Left lobe of liver (tissue), 2 donors: ENCODE data around the gene SNX7. TPM values are rescaled to one million over a fixed set of nuclear protein-coding genes. Genes with fewer than 3 reads are reported as not detected.

Experiments
- ATAC-seq: fragments of 200-7000 bp; cut with Tn5 transposase; one replicate; pipeline ENCODE4 v1.9.1; 2020; ENCODE audit warnings: mild to moderate bottlenecking, moderate library complexity
- DNase-seq: peaks from one replicate; pipeline ENCODE4 v3.0.0-alpha.2; 2020; ENCODE audit warnings: low spot score
- total RNA-seq: library from RNA; stranded (reverse); gene quantifications from one replicate; pipeline ENCODE4 v1.2.1, GENCODE V29; 2021
- donor health status: DM: no; HTN: no; CAD: no; lungs with moderate emphysema.
- donor health status: DM: no; HTN: yes; CAD: no.

Gene SNX7
- total RNA-seq, 1 donor from 2014 or later: 8.3 TPM

DNA sequence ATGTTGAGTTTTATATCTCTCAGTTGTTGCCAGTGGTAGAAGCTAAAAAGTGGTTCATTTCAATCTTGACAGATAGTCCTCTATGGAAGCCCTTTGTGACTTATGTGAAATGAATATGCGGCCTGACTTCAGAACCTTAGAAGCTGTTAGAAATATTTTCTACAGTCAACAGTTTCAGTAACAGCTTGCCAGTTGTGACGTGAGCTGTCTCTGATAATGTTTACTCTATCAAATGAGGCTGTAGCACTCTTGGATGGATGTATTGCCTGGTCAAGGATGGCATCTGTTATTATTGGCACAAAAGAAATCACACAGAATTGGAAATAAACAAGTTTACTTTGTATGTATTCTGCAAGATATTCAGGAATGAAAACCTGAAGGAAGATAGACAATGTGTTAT lies 31.9 kb downstream of the SNX7 start:
- ATAC-seq (no peak), DNase-seq (no peak)

DNA sequence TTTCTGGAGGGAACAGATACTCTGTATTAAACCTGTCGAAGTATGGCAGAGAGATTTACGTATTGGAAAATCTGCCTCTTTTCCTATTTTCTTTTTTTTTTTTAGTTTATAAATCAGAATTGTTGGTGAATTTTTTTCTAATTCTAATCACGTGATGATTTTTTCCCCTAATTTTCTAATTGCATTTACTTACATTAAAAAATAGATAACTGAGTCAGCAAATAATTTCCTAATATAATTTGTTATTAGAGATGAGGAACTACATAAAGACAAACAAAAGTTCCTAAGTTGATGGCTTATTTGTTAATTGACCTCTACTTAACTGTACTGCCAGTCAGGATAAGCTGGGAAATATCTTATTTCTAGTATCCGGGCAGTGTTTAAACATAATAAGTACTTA lies 34.6 kb downstream of the SNX7 start:
- no peak for ATAC-seq
- no peak for DNase-seq

DNA sequence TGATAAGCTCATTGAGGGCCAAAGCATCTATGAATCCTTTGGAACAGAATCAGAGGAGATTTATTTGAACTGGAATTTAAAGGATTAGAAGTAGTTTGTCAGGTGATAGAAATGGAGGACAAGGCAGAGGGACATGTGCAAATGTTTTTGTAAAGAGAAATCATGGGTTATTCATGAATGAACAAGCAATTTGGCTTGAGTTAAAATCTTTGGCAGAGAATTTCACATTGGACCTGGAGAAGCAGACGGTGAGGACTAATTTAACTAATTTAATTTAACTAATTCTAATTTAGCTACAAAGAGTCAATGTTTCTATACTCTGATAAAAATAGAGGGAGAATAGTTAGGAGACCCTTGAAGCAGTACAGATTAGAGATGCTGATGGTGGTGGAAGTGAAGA lies 36.3 kb downstream of the SNX7 start:
- ATAC-seq: no peak
- no peak for DNase-seq

DNA sequence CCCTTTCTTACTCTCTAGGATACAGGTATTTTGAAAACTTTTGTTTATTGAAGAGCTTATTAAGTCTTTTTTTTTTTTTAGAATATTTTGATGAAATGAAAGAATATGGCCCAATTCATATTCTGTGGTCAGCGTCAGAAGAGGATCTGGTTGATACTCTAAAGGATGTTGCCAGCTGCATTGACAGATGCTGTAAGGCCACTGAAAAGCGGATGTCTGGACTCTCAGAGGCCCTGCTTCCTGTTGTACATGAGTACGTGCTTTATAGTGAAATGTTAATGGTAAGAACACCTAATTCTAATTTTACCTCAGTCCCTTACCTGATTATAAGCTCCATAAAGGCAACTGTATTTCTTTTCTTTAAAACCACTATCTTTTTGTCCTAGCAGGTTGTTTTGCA lies 37.1 kb downstream of the SNX7 start:
- ATAC-seq (no peak), DNase-seq (no peak)

DNA sequence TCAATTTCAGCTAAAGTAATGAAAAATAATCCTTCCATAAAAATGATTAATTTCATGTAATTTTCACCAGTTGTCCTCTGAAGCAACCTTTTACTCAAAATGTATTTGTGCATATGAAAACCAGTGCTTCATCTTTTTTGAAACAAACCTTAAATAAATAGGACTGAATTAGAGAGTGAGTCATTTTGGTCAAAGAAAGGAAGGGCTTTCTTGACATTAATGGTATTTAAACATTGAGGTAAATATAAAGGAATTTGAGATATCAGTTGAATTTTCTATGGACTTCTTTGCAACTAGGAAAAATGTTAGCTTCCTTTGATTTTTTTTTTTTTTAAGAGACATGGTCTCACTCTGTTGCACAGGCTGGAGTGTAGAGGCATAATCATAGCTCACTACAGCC lies 38.7 kb downstream of the SNX7 start:
- ATAC-seq: no peak
- DNase-seq: no peak

DNA sequence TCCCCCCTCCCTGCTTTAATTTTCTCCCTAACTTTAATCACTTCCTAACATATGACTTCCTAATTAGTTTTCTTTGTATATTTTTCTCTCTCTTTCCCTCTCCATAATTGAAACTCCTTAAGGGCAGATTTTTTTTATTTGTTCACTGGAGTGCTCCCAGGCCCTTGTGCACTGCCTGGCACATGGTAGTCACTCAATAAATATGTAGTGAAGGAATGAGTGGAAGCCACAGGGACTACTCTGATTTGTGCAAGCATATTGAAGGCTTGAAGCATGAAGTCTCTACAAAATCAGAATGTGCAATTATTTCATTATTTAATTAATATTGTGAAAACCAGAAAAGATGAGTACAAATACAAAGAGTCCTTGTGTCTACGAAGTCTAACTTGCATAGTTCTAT lies 41.5 kb downstream of the SNX7 start:
- ATAC-seq (no peak), DNase-seq (no peak)

DNA sequence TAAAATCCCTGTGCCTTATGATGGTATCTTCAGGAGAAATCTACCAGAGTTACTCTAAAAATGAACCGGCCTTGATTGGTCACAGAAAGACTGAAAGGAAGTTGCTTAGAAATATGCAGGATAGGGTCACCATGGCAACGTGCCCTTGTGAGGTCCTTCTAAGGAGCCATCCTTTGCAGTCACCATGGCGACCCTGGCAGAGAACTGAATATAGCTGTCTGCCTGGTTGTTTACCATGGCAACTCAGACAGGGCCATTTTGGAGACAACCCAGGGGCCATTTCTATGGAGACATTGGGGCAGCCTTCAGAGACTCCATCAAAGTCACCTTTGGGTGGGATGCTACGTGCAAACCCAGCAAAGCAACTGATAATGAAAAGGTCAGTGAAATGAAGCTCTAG lies 43.0 kb downstream of the SNX7 start:
- DNase-seq: no peak

DNA sequence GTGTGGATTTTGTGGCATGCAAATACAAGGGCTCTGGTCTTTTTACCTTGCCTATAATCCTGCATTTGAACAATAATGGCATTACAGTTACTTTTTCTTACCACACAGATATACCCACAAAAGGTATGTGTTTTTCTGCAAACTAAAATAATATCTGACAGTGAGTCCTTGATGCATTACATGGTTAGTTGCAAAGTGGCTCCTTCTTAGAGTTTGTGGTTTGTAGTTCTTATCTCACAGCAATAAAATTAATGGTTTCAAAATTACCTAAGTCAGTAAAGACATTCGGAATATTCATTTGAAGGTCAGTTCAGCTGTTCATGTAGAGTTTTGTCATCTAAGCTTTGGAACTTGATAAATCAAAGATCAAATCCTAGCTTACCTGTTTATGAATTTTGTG lies 43.5 kb downstream of the SNX7 start:
- ATAC-seq: no peak
- no peak for DNase-seq

More for the DNA sequence above, 43.0 kb downstream of the SNX7 start:
- ATAC-seq: no peak

DNA sequence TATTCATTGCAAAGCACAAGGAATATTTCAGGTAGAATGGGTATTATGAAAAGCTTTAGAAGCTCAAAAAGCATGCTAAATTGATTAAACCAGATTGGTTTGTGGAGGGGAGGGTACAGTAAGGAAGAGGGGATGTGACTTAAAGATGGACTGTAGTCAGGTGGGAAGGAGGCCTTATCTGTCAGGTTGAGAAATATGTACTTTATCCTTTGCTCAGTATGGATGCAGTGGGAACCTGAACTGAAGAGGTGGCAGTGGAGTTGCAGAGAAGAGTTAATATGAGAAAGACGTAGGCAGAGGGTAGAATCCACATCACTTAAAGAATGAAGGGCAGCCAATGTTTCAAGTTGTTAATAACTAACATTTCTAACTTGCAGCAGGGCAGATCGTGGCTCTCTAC lies 44.1 kb downstream of the SNX7 start:
- DNase-seq: no peak
- ATAC-seq: no peak

DNA sequence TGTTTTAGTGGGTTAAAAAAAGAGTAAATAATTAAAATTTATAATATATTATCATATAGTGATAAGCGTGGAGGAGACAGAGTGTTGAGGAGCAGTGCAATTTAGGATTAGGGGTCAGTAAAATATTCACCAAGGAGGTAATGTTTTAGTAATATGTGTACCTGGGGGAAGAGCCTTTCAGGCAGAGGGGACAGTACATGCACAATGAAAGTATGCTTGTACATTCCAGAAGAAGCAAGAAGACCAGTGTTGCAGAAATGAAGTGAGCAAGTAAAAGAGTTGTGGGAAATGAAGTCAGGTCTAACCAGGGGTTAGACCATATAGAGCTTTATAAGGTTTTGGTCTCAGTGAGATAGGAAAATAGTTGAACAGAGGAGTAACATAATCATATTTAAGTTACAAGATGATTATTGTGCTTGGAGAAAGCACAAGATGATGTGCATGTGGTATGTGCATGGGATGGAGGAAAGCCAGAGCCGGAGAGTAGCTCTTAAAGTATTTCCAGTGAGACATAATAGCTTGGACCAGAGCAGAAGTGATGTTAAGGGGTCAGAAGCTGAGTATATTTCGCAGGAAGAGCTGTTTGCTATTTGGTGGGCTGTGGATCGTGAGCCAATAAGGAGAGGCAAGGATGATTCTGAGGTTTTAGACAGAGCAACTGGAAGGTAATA lies 44.8 kb downstream of the SNX7 start:
- ATAC-seq (no peak), DNase-seq (no peak)

DNA sequence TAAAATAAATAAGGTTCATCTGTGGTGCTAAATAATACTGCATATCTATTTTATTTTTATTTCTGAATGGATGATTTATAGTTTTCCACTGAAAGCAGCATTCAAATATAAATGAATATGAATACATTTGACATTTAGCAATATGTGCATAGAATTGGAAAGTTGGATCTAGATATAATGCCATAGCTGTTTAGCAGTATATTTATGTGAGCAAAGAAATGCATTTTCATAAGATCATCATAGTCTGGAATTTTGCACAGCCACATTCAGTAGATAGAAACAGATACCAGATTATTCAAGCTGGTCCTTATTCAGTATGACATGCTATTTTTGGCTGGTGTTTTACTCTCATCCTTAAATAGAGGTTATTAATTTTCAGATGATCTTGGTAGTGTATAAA lies 46.0 kb downstream of the SNX7 start:
- ATAC-seq (no peak), DNase-seq (no peak)

DNA sequence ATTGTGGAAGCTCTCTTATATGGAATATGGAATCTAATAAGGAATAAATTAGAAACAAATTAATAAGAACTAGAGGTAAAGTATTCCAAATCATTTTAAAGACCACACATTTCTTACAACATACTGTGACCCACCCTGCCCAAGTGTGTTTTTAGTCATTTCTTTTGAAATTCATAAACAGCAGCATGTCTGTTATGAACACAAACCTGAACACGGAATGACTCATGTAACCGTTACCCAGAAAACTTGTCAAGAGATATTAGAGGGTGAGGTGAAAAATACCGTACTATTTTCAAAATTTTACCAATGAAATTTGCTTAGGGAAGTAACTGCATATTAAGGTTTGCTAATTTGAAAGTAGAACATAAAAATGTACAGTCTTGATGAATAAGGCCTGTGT lies 48.4 kb downstream of the SNX7 start:
- ATAC-seq (no peak), DNase-seq (no peak)

DNA sequence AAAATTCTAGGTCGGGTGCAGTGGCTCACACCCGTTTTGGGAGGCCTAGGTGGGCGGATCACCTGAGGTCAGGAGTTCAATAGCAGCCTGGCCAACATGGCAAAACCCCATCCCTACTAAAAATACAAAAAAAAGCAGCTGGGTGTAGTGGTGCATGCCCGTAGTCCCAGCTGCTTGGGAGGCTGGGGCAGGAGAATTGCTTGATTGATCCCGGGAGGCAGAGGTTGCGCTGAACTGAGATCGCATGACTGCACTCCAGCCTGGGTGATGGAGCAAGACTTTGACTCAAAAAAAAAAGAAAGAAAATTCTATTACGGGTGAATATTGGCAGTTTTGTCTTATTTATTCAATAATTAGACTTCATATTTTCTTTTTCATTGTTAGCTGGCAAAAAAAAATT lies 62.1 kb downstream of the SNX7 start:
- ATAC-seq (no peak), DNase-seq (no peak)

DNA sequence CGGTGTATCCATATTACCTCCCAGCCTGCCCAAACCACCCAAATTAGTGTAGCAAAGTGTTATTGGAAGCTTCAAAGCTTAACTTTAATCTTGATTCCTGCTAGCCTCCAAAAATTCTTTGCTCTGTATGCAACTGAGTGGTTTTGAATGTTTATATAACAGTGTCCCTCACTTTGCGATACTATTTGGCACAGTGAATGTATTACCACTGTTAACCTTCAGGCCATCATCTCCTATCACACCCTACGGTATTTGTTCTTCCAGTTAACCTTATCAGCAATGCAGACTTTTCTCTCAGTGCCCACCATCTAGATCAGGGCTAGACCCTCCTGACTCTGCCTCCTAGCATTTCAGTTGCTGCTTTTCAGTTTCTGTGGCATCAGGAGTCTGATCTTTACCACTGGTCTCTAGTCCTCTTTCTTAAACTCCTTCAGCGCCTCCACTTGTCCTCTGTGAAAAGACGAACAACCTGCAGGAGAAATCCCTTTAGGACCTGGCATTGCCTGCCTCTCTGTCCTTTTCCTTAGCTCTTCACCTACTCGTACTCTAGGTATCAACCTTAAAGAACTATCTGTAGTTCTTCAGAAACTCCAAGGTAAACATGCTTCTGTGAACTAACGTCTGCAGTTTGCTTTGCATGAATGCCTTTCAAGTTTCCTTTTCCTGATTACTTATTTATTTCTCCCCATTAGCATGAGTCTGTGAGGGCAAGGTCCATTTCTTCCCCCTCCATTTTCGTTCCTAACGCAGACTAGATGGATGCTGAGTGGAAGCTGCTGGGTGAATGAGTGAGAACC lies 71.7 kb downstream of the SNX7 start:
- DNase-seq (no peak), ATAC-seq (no peak)

DNA sequence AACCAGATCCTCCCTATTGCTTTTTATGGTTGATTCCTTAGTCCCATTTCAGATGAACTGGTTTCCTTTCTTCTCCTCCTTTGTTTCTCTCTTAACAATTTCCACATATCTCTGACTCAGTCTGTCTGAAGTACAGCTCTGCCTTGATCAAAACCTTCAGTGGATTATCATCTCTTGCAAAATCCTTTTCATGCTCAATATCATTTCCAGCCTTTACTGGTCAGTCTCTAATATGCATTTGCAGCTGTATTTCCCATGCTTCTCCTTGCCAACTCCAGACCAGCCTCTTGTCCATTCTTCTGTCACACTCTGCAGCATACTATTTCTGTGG lies 72.2 kb downstream of the SNX7 start:
- ATAC-seq: no peak
- no peak for DNase-seq

DNA sequence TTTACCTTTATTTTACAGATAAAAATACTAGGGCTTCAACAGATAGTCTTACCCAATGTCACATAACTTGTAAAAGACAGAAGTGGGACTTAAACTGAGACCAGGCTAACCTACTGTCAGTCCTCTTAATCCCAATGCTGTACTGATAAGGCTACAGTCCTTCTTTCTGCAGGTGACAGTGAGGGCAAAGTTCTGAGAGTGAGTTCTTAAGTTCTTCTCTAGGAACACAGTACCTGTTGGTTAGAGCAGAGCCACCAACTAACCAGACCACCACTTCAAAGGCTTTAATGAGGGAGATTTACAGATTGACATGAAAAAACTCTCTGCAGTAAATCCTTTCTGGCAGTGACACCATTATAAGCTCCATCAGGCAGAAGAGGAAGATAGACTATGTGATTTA lies 74.2 kb downstream of the SNX7 start:
- ATAC-seq: no peak
- DNase-seq: no peak

DNA sequence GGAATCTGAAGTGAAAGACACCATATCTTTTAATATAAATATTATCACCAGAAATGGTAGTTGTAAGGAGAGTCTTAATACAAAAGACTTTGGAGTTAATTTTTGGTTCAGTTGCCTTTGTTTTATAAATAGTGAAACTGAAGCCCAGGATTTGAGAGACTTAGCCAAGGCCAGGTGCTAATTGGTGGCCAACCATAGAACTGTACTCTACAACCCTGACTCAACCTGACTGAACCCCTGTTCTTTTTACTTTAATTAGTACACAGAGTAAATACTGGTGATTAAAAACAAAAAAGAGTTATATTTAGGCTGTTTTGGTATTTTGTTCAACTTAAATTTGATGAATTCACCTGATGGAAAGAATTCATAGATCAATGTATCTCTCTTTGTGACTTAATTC lies 76.3 kb downstream of the SNX7 start:
- ATAC-seq (no peak), DNase-seq (no peak)

DNA sequence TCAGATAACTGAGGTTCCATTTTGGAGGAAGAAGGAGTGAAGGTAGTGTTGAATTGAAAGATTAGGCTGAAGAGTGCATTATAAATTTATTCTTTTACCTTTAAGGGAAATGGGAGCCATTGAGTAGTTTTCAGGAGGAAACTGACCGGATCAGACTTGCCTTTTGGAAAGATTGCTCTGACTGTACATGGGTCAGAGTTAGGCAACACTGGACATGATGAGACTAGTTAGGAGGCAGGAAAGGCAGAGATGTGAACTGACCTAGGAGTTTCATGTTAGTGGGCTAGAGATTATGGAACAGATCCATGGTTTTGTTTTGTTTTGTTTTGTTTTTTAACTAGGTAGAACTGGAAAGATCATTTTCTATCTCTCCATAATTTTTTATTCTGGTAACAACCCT lies 78.2 kb downstream of the SNX7 start:
- DNase-seq (no peak), ATAC-seq (no peak)

DNA sequence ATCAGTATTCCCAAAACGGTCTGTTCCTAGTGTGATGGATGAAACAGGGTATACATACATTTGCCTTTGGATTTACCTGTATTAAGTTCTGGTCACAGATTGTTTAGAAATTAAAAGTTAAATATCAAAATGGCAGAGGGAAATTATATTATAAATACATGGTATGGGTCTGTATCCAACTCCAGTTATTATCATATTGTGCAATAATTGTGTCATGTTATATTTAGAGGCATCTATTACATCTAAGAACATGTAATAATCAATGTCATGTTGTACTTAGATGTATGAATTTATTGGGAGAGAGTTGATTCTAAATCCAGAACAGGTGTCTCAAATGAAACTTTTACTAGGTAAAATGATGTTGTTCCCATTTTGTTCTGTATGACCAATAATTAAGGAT lies 79.6 kb downstream of the SNX7 start:
- no peak for DNase-seq
- ATAC-seq: no peak

DNA sequence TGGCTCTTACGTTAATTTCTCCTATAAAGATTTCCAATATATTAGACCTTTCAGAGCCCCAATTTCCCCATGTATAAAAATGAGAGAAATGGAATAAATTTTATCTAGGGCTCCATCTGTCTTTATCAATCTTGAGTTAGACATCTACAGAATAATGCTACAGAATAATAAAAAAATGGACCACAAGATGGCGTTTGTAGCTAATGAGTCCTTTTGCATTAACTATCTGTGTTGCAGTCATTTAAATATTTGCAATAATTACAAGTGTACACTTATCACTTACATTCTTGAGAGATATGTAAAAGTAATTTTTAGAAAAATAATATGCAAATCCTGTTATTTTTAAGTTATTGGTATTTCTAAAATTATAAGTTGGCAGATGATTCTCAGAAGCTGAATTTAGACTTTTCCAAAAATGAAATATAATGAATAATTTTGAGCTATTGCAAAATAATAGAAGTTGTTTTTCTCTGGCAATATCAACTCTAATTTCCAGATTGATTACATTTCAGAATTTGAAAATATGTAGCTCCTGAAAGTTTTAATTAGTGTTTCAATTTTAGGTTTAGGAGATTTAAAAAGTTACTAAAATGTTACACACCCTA lies 87.7 kb downstream of the SNX7 start:
- peak; percentile 42 for ATAC-seq
- DNase-seq: no peak

DNA sequence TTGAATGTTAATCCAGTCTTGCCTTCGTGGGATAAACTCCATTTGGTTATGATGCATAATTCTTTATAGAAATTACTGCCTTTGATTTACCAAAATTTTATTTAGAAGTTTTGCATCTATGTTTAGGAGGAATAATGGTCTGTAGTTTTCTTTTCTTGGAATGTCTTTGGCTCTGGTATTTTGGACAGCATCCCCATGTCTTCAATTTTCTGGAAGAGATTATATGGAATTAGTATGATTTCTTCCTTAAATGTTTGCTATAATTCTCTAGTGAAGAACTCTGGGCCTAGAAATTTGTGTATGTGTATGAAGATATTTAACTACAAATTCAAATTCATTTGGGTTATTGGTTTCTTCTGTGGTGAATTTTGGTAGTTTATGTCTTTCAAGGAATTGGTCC lies 92.7 kb downstream of the SNX7 start:
- DNase-seq (no peak), ATAC-seq (no peak)

DNA sequence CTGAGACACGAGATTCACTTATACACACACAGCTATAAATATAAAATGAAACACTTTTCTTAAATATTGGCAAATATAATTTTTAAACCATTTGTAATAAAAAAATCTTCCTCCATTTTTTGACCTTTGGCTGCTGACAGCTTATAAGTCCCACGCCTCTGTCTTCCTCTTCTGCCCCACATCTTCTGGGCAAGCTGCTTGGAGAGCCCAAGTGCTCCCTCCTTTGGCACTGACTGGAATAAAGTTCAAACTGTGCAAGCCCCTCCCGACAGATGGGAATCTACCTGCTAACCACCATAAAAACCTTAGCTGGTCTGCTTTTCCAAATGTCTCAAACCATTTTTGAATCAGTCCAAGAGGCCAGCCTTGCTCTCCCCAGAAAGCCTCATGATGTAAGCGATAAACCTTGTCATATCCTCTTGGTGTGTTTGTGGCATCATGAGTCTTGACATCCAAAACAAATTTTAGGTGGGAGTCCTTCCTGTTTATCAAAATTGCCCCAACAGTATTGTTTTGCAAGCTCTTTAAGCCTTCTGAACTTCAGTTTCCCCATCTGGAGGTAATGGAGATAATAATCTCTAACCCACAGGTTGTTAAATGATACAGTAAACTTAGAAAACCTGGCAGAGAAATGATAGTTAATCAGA lies 99.8 kb downstream of the SNX7 start:
- no peak for ATAC-seq
- no peak for DNase-seq
